ENCODE data around the gene BLNK.

BLNK gene

DNA sequence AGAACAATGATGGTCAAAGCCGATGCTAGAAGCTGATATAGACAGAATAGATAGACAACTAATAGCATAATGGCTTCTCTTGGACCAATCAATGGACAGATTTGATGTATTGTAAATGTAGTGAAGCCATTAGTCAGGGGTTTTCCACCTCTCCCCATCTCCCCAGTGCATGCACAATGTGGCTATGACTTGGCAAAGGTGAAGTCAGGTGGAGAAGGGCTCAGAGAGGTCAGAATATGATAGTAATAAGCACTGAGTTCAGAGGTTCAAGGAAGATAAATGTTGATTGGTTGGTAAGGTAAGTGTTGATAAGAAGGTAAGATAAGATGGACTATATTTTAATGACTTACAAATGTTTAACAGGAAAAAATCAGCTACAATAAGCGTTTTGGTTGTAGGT, 28.5 kb downstream of the BLNK start:
- H3K9ac ChIP-seq (ENCODE audit: low read length in 2 of 2) = no peak overlapping the region
- no peaks in the 10 kb centered on the region for H3K4me1 ChIP-seq (ENCODE audit: control insufficient read depth, insufficient read depth, low read length)
- no peaks in the 10 kb centered on the region for H3K36me3 ChIP-seq (ENCODE audit: control insufficient read depth in 2 of 2, insufficient read depth in 2 of 2, low read length in 2 of 2)
- no peak overlapping the region for H3K27ac ChIP-seq (ENCODE audit: low read length)
- H3K27me3 ChIP-seq (ENCODE audit: control insufficient read depth in 1 of 2, insufficient read depth in 2 of 2, low read length in 2 of 2) = no peaks in the 10 kb centered on the region
- no peaks in the 10 kb centered on the region for H3K9me3 ChIP-seq (ENCODE audit: control insufficient read depth in 2 of 2, low read length in 2 of 2)
- H3K4me3 ChIP-seq (ENCODE audit: low read length in 2 of 2) = no peak overlapping the region

DNA sequence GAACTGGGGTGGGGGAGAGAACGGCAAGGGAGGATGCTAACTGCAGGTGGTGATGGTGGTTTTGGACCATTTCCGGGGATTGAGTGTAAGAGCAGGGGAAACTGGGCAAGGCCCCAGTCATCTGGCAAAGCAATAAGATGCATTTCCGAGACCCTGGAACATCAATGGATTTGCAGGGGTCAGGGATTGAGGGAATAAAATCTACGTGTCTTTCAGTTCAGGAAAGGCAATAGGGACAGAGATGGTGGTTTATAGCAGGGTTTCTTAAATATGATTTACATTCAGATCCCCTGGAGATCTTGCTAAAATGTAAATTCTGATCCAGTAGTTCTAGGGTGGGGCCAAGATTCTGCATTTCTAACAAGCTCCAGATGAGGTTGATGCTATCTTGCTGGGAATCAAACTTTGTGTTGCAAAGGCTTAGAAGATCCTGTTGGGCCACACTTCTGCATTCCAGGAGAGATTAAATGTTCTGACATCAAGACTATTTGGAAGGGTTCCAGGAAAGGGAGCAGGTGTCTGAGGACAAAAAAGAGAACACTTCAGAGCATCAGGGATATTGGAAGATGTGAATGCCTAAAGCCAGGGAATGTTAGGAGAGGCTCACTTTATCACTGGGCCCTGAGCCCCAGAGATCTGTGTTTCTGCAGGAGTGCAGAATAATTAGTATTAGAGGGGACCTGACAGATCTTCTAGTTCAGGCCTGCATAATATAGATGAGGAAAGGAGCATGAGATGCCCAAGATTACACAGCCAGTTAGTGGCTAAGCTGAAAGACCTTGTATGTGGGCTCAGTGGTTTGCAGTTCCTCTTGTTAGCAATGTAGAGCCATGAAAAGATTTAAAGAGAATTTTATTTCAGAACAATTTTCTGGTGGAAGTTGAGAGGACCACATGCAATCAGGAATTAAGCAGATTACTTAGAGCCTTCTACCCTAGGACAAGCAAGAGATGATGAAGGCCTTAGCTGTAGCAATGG, 32.4 kb downstream of the BLNK start:
- no peak overlapping the region for H3K27ac ChIP-seq (ENCODE audit: low read length)
- no peaks in the 10 kb centered on the region for H3K4me1 ChIP-seq (ENCODE audit: control insufficient read depth, insufficient read depth, low read length)
- no peaks in the 10 kb centered on the region for H3K9me3 ChIP-seq (ENCODE audit: control insufficient read depth in 2 of 2, low read length in 2 of 2)
- H3K36me3 ChIP-seq (ENCODE audit: control insufficient read depth in 2 of 2, insufficient read depth in 2 of 2, low read length in 2 of 2) = no peaks in the 10 kb centered on the region
- no peak overlapping the region for H3K9ac ChIP-seq (ENCODE audit: low read length in 2 of 2)
- H3K4me3 ChIP-seq (ENCODE audit: low read length in 2 of 2) = no peak overlapping the region
- H3K27me3 ChIP-seq (ENCODE audit: control insufficient read depth in 1 of 2, insufficient read depth in 2 of 2, low read length in 2 of 2) = no peaks in the 10 kb centered on the region

DNA sequence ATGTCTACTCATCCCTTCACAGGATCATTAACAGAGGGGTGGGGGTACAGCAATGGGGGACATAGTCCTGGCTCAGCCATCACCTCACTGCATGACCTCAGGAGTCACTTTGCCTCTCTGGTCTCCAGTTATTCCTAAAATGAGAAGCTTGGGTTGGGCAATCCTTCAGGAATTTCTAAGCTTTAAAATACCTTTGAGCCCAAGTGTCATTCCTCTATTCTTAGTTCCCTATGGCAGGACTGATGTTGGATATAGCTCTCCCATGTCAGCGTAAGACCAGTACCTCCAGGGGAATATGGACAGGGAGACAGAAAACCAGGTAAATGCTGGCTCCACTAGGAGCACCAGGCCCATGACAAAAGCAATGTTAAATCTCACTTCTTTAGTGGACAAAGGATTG, 34.5 kb downstream of the BLNK start:
- Histone ChIP-seq H3K4me1 (ENCODE audit: control insufficient read depth, insufficient read depth, low read length) (no peaks in the 10 kb centered on the region), H3K9ac (ENCODE audit: low read length in 2 of 2) (no peak overlapping the region), H3K36me3 (ENCODE audit: control insufficient read depth in 2 of 2, insufficient read depth in 2 of 2, low read length in 2 of 2) (no peaks in the 10 kb centered on the region)

DNA sequence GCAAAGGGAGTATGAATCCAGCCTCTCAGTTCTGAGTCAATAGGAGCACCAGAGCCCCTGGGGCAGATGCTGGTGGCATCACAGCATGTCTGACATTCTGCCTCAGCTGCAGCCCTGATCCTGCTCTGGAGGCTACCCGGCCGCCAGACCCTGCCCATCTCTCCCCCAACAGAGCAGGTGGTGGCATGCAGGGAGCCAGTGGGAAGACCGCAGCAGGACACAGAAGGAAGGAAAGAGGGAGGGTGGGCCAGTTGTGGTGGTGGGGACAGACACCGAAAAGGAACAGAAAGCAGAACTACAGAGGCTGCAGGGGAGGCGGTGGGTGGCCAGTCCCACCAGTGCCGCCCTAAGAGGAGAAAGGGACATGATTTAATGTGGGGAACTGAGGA, 35.3 kb downstream of the BLNK start:
- no peaks in the 10 kb centered on the region for H3K36me3 ChIP-seq (ENCODE audit: control insufficient read depth in 2 of 2, insufficient read depth in 2 of 2, low read length in 2 of 2)
- H3K9ac ChIP-seq (ENCODE audit: low read length in 2 of 2) = no peak overlapping the region
- no peak overlapping the region for H3K27ac ChIP-seq (ENCODE audit: low read length)
- no peaks in the 10 kb centered on the region for H3K9me3 ChIP-seq (ENCODE audit: control insufficient read depth in 2 of 2, low read length in 2 of 2)
- no peak overlapping the region for H3K4me3 ChIP-seq (ENCODE audit: low read length in 2 of 2)
- H3K4me1 ChIP-seq (ENCODE audit: control insufficient read depth, insufficient read depth, low read length) = no peaks in the 10 kb centered on the region
- no peaks in the 10 kb centered on the region for H3K27me3 ChIP-seq (ENCODE audit: control insufficient read depth in 1 of 2, insufficient read depth in 2 of 2, low read length in 2 of 2)

More for the DNA sequence above, 34.5 kb downstream of the BLNK start:
- Histone ChIP-seq H3K4me3 (ENCODE audit: low read length in 2 of 2) (no peak overlapping the region), H3K9me3 (ENCODE audit: control insufficient read depth in 2 of 2, low read length in 2 of 2) (no peaks in the 10 kb centered on the region), H3K27me3 (ENCODE audit: control insufficient read depth in 1 of 2, insufficient read depth in 2 of 2, low read length in 2 of 2) (no peaks in the 10 kb centered on the region), H3K27ac (ENCODE audit: low read length) (no peak overlapping the region)

DNA sequence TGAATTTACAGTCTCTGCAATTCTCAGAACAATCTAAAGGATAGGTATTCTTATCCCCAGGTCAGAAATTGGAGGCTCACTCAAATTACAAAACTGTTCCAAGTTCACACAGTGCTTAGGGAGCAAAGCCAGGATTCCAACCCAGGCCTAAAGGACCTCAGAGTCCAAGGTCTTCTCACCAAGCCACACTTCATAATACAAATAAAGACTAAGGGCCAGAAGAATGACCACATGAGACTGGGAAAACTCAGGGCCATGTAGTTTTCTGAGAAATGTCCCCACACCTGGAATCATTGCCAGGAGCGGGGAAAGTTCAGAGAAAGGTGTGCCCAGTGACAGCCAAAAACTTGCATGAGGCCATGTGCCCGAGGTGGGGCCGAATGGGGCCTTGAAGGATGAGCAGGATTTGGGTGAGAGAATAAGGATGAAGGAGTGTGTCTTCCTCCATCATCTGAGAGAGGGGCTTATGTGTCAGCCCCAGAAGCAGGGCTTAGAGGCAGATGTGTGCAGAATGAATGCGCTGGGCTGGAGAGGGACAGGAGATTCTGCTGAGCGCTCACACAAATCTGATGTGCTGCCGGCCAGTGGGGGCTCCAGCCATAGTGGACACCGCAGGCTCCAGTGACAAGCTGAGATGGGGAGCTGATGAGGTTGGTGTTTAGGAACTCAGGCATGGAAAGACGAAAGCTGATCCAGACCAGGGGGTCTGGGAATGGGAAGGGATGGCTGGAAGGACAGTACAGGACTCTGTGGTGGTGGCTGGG, 35.9 kb downstream of the BLNK start:
- no peaks in the 10 kb centered on the region for H3K27me3 ChIP-seq (ENCODE audit: control insufficient read depth in 1 of 2, insufficient read depth in 2 of 2, low read length in 2 of 2)
- no peaks in the 10 kb centered on the region for H3K4me1 ChIP-seq (ENCODE audit: control insufficient read depth, insufficient read depth, low read length)
- no peak overlapping the region for H3K4me3 ChIP-seq (ENCODE audit: low read length in 2 of 2)
- H3K27ac ChIP-seq (ENCODE audit: low read length) = no peak overlapping the region
- no peaks in the 10 kb centered on the region for H3K9me3 ChIP-seq (ENCODE audit: control insufficient read depth in 2 of 2, low read length in 2 of 2)
- no peaks in the 10 kb centered on the region for H3K36me3 ChIP-seq (ENCODE audit: control insufficient read depth in 2 of 2, insufficient read depth in 2 of 2, low read length in 2 of 2)
- H3K9ac ChIP-seq (ENCODE audit: low read length in 2 of 2) = no peak overlapping the region

DNA sequence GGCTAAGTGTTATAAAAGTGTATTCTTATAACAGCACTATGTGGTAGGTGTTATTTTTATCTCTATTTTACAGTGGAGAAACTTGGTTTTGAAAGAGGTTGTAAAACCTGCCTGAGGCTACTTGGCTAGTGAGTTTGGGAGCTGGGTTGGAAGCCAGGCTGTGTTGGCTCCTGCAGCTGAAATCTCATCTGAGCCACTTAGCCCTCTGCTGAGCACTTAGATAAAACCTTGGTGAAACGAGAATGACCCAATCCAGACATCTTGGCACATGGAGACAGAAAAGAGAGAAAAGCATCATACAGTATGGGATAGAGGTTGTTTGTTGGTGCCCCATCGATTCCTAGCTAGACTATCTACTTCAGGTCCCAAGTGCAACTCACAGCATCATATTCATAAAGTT, 37.4 kb downstream of the BLNK start:
- H3K4me3 ChIP-seq (ENCODE audit: low read length in 2 of 2) = no peak overlapping the region
- no peaks in the 10 kb centered on the region for H3K4me1 ChIP-seq (ENCODE audit: control insufficient read depth, insufficient read depth, low read length)
- no peak overlapping the region for H3K9ac ChIP-seq (ENCODE audit: low read length in 2 of 2)
- H3K27me3 ChIP-seq (ENCODE audit: control insufficient read depth in 1 of 2, insufficient read depth in 2 of 2, low read length in 2 of 2) = no peaks in the 10 kb centered on the region
- no peaks in the 10 kb centered on the region for H3K9me3 ChIP-seq (ENCODE audit: control insufficient read depth in 2 of 2, low read length in 2 of 2)
- H3K36me3 ChIP-seq (ENCODE audit: control insufficient read depth in 2 of 2, insufficient read depth in 2 of 2, low read length in 2 of 2) = no peaks in the 10 kb centered on the region
- no peak overlapping the region for H3K27ac ChIP-seq (ENCODE audit: low read length)

DNA sequence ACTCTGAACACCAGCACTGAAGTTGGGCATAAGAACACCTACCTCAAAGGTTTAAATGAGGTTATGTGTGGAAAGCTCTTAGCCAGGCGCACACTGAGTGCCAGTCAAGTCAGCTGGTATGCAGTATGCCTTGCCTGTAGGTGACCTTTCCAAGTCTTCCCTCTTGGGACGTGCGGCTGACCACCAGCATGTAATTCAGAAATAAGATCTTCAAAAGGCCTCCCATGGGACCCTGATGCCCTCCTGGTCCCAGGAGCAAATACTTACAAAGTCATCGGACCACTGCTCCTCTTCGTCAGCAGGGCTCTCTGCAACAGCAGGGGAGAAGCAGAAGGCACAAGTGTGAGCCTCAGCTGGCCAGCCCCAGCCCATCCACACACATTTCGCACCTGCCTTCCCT, 40.8 kb downstream of the BLNK start:
- Histone ChIP-seq H3K4me1 (ENCODE audit: control insufficient read depth, insufficient read depth, low read length) (no peaks in the 10 kb centered on the region), H3K27me3 (ENCODE audit: control insufficient read depth in 1 of 2, insufficient read depth in 2 of 2, low read length in 2 of 2) (no peaks in the 10 kb centered on the region), H3K4me3 (ENCODE audit: low read length in 2 of 2) (no peak overlapping the region), H3K9ac (ENCODE audit: low read length in 2 of 2) (no peak overlapping the region), H3K36me3 (ENCODE audit: control insufficient read depth in 2 of 2, insufficient read depth in 2 of 2, low read length in 2 of 2) (no peaks in the 10 kb centered on the region), H3K9me3 (ENCODE audit: control insufficient read depth in 2 of 2, low read length in 2 of 2) (no peaks in the 10 kb centered on the region), H3K27ac (ENCODE audit: low read length) (no peak overlapping the region)

DNA sequence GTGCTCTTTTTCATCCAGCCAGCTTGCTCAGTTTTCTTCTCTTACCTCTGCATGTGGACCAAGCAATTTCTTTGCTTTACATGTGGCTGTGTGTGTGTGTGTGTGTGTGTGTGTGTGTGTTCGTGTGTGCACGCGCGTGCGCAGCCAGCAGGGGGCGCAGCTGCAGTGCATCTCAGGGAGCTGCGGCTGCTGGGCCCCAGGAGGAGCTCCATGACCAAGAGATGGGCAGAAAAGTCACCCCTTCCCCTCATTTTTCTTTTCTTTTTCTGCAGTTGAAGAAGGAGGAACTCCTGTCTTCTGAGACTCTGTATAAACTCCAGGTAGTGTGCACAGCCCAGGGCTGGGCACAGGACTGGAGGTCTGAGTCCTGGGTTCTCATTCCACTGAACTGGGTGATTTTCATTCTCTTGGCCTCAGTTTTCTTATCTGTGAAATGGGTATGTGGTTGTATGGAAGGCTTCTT, 41.8 kb downstream of the BLNK start:
- H3K4me3 ChIP-seq (ENCODE audit: low read length in 2 of 2) = no peak overlapping the region
- no peak overlapping the region for H3K27ac ChIP-seq (ENCODE audit: low read length)
- H3K27me3 ChIP-seq (ENCODE audit: control insufficient read depth in 1 of 2, insufficient read depth in 2 of 2, low read length in 2 of 2) = no peaks in the 10 kb centered on the region
- no peaks in the 10 kb centered on the region for H3K4me1 ChIP-seq (ENCODE audit: control insufficient read depth, insufficient read depth, low read length)
- H3K9me3 ChIP-seq (ENCODE audit: control insufficient read depth in 2 of 2, low read length in 2 of 2) = no peaks in the 10 kb centered on the region
- no peaks in the 10 kb centered on the region for H3K36me3 ChIP-seq (ENCODE audit: control insufficient read depth in 2 of 2, insufficient read depth in 2 of 2, low read length in 2 of 2)
- no peak overlapping the region for H3K9ac ChIP-seq (ENCODE audit: low read length in 2 of 2)

DNA sequence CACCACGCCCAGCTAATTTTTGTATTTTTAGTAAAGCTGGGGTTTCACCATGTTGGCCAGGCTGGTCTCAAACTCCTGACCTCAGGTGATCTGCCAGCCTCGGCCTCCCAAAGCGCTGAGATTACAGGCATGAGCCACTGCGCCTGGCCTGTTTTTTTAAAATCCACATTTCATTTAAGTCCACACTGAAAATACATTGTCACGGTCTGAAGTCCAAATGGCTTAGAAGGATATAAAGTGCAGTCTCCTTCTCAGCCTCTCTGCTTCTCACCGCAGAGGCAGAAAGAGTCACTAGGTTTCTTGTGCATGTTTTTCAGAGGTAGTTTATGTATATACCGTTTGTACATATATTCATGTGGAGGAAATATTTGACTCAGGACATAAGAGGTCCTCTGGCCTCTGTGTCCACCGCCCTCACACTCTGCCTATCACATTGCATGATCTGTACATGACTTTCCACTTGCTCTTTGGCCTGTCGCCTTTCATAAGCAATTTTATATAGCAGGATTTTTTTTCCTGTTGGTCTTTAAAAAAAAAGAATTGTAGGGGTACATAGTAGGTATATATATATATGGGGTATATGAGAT, 42.9 kb downstream of the BLNK start:
- H3K9me3 ChIP-seq (ENCODE audit: control insufficient read depth in 2 of 2, low read length in 2 of 2) = no peaks in the 10 kb centered on the region
- no peak overlapping the region for H3K4me3 ChIP-seq (ENCODE audit: low read length in 2 of 2)
- H3K4me1 ChIP-seq (ENCODE audit: control insufficient read depth, insufficient read depth, low read length) = no peaks in the 10 kb centered on the region
- H3K36me3 ChIP-seq (ENCODE audit: control insufficient read depth in 2 of 2, insufficient read depth in 2 of 2, low read length in 2 of 2) = no peaks in the 10 kb centered on the region
- H3K9ac ChIP-seq (ENCODE audit: low read length in 2 of 2) = no peak overlapping the region
- no peak overlapping the region for H3K27ac ChIP-seq (ENCODE audit: low read length)
- no peaks in the 10 kb centered on the region for H3K27me3 ChIP-seq (ENCODE audit: control insufficient read depth in 1 of 2, insufficient read depth in 2 of 2, low read length in 2 of 2)

DNA sequence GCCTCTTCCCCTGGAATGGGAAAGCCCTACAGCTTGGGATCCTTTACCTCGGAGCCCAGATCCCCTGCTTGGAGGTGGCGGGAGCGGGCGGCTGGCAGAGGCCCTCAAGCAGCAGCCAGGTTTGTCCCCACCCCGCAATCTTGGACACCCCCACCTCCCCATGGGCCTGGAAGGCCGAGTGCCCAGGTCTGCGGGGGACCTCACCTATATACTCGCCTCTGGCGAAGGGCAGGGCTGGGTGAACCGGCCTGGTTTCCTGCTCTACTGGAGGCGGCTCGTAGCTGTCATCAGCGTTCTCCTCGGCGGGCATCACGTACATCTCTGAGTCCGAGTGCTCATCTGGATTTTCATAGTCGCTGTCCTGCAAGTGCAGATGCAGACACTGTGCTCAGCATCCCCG, 44.2 kb downstream of the BLNK start:
- Histone ChIP-seq H3K4me3 (ENCODE audit: low read length in 2 of 2) (no peak overlapping the region), H3K27me3 (ENCODE audit: control insufficient read depth in 1 of 2, insufficient read depth in 2 of 2, low read length in 2 of 2) (no peaks in the 10 kb centered on the region), H3K27ac (ENCODE audit: low read length) (no peak overlapping the region), H3K9me3 (ENCODE audit: control insufficient read depth in 2 of 2, low read length in 2 of 2) (no peaks in the 10 kb centered on the region), H3K36me3 (ENCODE audit: control insufficient read depth in 2 of 2, insufficient read depth in 2 of 2, low read length in 2 of 2) (no peaks in the 10 kb centered on the region), H3K4me1 (ENCODE audit: control insufficient read depth, insufficient read depth, low read length) (no peaks in the 10 kb centered on the region), H3K9ac (ENCODE audit: low read length in 2 of 2) (no peak overlapping the region)

Data from stomach smooth muscle (tissue), 2 donors.